ENCODE results near the gene DLGAP1.
A peak's percentile ranks its signal among the peaks of the same experiment; 100 is the strongest.

DLGAP1 gene

GRCh38 chr18:3985664-3986063 lies 469.4 kb downstream of the DLGAP1 start:
- DNase-seq (ENCODE audit: low read depth): peak; percentile 10

- no peak for DNase-seq (ENCODE audit: low read depth)
Measured at GRCh38 chr18:3985020-3985419, 470.1 kb downstream of the DLGAP1 start.

GRCh38 chr18:3984163-3984757 lies 470.8 kb downstream of the DLGAP1 start:
- DNase-seq (ENCODE audit: low read depth): no peak

- peak; percentile 26 for DNase-seq (ENCODE audit: low read depth)
Measured at GRCh38 chr18:3983351-3983969, 471.6 kb downstream of the DLGAP1 start.

- DNase-seq (ENCODE audit: low read depth): no peak
Measured at GRCh38 chr18:3982541-3982940, 472.6 kb downstream of the DLGAP1 start.

- DNase-seq (ENCODE audit: low read depth): no peak
Measured at GRCh38 chr18:3979024-3979423, 476.1 kb downstream of the DLGAP1 start.

- DNase-seq (ENCODE audit: low read depth): no peak
Measured at GRCh38 chr18:3973191-3973850, 481.8 kb downstream of the DLGAP1 start.

GRCh38 chr18:3972291-3972930 lies 482.7 kb downstream of the DLGAP1 start:
- DNase-seq (ENCODE audit: low read depth): no peak

GRCh38 chr18:3970929-3971328 lies 484.2 kb downstream of the DLGAP1 start:
- no peak for DNase-seq (ENCODE audit: low read depth)

- no peak for DNase-seq (ENCODE audit: low read depth)
Measured at GRCh38 chr18:3967359-3968180, 487.5 kb downstream of the DLGAP1 start.

GRCh38 chr18:3966642-3967358 lies 488.3 kb downstream of the DLGAP1 start:
- DNase-seq (ENCODE audit: low read depth): no peak

GRCh38 chr18:3966246-3966641 lies 488.9 kb downstream of the DLGAP1 start:
- no peak for DNase-seq (ENCODE audit: low read depth)

- no peak for DNase-seq (ENCODE audit: low read depth)
Measured at GRCh38 chr18:3960977-3961376, 494.1 kb downstream of the DLGAP1 start.

- DNase-seq (ENCODE audit: low read depth): no peak
Measured at GRCh38 chr18:3960142-3960541, 495.0 kb downstream of the DLGAP1 start.

GRCh38 chr18:3952031-3952430 lies 503.1 kb downstream of the DLGAP1 start:
- no peak for DNase-seq (ENCODE audit: low read depth)

- DNase-seq (ENCODE audit: low read depth): no peak
Measured at GRCh38 chr18:3950668-3951404, 504.3 kb downstream of the DLGAP1 start.

GRCh38 chr18:3948958-3949357 lies 506.1 kb downstream of the DLGAP1 start:
- no peak for DNase-seq (ENCODE audit: low read depth)

GRCh38 chr18:3947383-3947782 lies 507.7 kb downstream of the DLGAP1 start:
- DNase-seq (ENCODE audit: low read depth): no peak

GRCh38 chr18:3935305-3935704 lies 519.8 kb downstream of the DLGAP1 start:
- no peak for DNase-seq (ENCODE audit: low read depth)

GRCh38 chr18:3932276-3932675 lies 522.8 kb downstream of the DLGAP1 start:
- DNase-seq (ENCODE audit: low read depth): no peak

All from GM04504 (cell line).